ENCODE measurements around the gene LRRC8E.
A peak's percentile ranks its signal among the peaks of the same experiment; 100 is the strongest.

Gene LRRC8E

GRCh38 chr19:7868326-7868670 is 20.0 kb upstream of the LRRC8E start:
- DNase-seq (ENCODE audit: low spot score), result no peak

- DNase-seq (ENCODE audit: low spot score), result peak; percentile 38
These were observed 19.4 kb upstream of the LRRC8E start for GRCh38 chr19:7868671-7869452.

GRCh38 chr19:7869453-7869909 is 18.8 kb upstream of the LRRC8E start:
- no peak for DNase-seq (ENCODE audit: low spot score)

- no peak for DNase-seq (ENCODE audit: low spot score)
These were observed 18.3 kb upstream of the LRRC8E start for GRCh38 chr19:7869910-7870511.

GRCh38 chr19:7870571-7871436 is 17.5 kb upstream of the LRRC8E start:
- DNase-seq (ENCODE audit: low spot score), result no peak

- peak; percentile 45 for DNase-seq (ENCODE audit: low spot score)
These were observed 16.6 kb upstream of the LRRC8E start for GRCh38 chr19:7871437-7872305.

GRCh38 chr19:7872306-7873204 is 15.8 kb upstream of the LRRC8E start:
- no peak for DNase-seq (ENCODE audit: low spot score)

- DNase-seq (ENCODE audit: low spot score), result no peak
These were observed 14.8 kb upstream of the LRRC8E start for GRCh38 chr19:7873304-7874075.

- DNase-seq (ENCODE audit: low spot score), result no peak
These were observed 14.0 kb upstream of the LRRC8E start, which contains the start of gene PRR36 for GRCh38 chr19:7874076-7874896. Gene PRR36, minus strand, starts transcription at chr19:7874390. Its CDS starts 701 bp downstream, at chr19:7873689.

- no peak for DNase-seq (ENCODE audit: low spot score)
These were observed 13.4 kb upstream of the LRRC8E start for GRCh38 chr19:7874897-7875273.

- DNase-seq (ENCODE audit: low spot score), result no peak
These were observed 11.0 kb upstream of the LRRC8E start for GRCh38 chr19:7877249-7877836.

- DNase-seq (ENCODE audit: low spot score), result no peak
These were observed 9.1 kb upstream of the LRRC8E start for GRCh38 chr19:7879111-7879807.

GRCh38 chr19:7879836-7880235 is 8.5 kb upstream of the LRRC8E start:
- DNase-seq (ENCODE audit: low spot score), result no peak

- no peak for DNase-seq (ENCODE audit: low spot score)
These were observed 6.4 kb upstream of the LRRC8E start for GRCh38 chr19:7881910-7882309.

- no peak for DNase-seq (ENCODE audit: low spot score)
These were observed 5.2 kb upstream of the LRRC8E start for GRCh38 chr19:7883105-7883504.

- no peak for DNase-seq (ENCODE audit: low spot score)
These were observed 4.3 kb upstream of the LRRC8E start for GRCh38 chr19:7883796-7884570.

- DNase-seq (ENCODE audit: low spot score), result no peak
These were observed 2.5 kb upstream of the LRRC8E start for GRCh38 chr19:7885818-7886217.
